ENCODE results near the gene TM9SF4. TPM values are rescaled to one million over a fixed set of nuclear protein-coding genes. Genes with fewer than 3 reads are reported as not detected.

The TM9SF4 gene
- total RNA-seq, 6 donors from 2014 or later: 26.7 to 48.0 (median 37.1) TPM

- H3K36me3 ChIP-seq: peaks cover 0 to 4% (median 0%) of the 10 kb centered on the region in 4 donors
- no peaks in the 10 kb centered on the region for H3K9me3 ChIP-seq
- H3K4me1 ChIP-seq: peaks cover 0 to 2% (median under 1%) of the 10 kb centered on the region in 4 donors
- H3K27me3 ChIP-seq: no peaks in the 10 kb centered on the region
- 83% methylated on average over 1 of the region's 4 CpGs; no CpG with 5 or more reads in 1 of the 2 donors for WGBS, 2 donors
- H3K27ac ChIP-seq: no peak overlapping the region
- no peak for DNase-seq
- no peak for ATAC-seq (ENCODE audit: low FRiP score in 2 of 2)
- TF ChIP-seq POLR2A (IDR thresholded peaks at IDR 0.05) (no peak), CTCF (IDR thresholded peaks at IDR 0.05) (no peak), EP300 (IDR thresholded peaks at IDR 0.05) (no peak), POLR2AphosphoS5 (IDR thresholded peaks at IDR 0.05) (no peak)
- no peak overlapping the region for H3K4me3 ChIP-seq
Observed at GRCh38 chr20:32123088-32123487, 13.6 kb downstream of the TM9SF4 start.

GRCh38 chr20:32124916-32125454 is 15.5 kb downstream of the TM9SF4 start:
- Histone ChIP-seq H3K4me3 (no peak overlapping the region), H3K27ac (no peak overlapping the region), H3K4me1 (peaks cover 0 to 4% (median 0%) of the 10 kb centered on the region in 4 donors), H3K27me3 (no peaks in the 10 kb centered on the region), H3K9me3 (no peaks in the 10 kb centered on the region), H3K36me3 (peaks cover 0 to 4% (median 0%) of the 10 kb centered on the region in 4 donors)
- WGBS, 2 donors: 88% methylated on average over 4 of the region's 4 CpGs
- DNase-seq (no peak), ATAC-seq (ENCODE audit: low FRiP score in 2 of 2) (no peak)
- no peak for TF ChIP-seq POLR2A (IDR thresholded peaks at IDR 0.05)
- no peak for TF ChIP-seq CTCF (IDR thresholded peaks at IDR 0.05)
- no peak for TF ChIP-seq POLR2AphosphoS5 (IDR thresholded peaks at IDR 0.05)

GRCh38 chr20:32125506-32125905 is 16.0 kb downstream of the TM9SF4 start:
- peaks cover 0 to 4% (median 0%) of the 10 kb centered on the region in 4 donors for H3K36me3 ChIP-seq
- no peak overlapping the region for H3K4me3 ChIP-seq
- no peak for TF ChIP-seq POLR2A (IDR thresholded peaks at IDR 0.05)
- TF ChIP-seq POLR2AphosphoS5 (IDR thresholded peaks at IDR 0.05): no peak
- TF ChIP-seq EP300 (IDR thresholded peaks at IDR 0.05): no peak
- no peak for TF ChIP-seq CTCF (IDR thresholded peaks at IDR 0.05)
- no peak for DNase-seq
- H3K9me3 ChIP-seq: no peaks in the 10 kb centered on the region
- no peak overlapping the region for H3K27ac ChIP-seq
- WGBS, 2 donors: 82 to 95% methylated on average over 5 of the region's 5 CpGs
- H3K4me1 ChIP-seq: peaks cover 0 to 4% (median 0%) of the 10 kb centered on the region in 4 donors
- H3K27me3 ChIP-seq: no peaks in the 10 kb centered on the region
- ATAC-seq (ENCODE audit: low FRiP score in 2 of 2): no peak

- ATAC-seq (ENCODE audit: low FRiP score in 2 of 2): no peak
- WGBS, 2 donors: 82 to 98% methylated on average over 8 of the region's 8 CpGs
- Histone ChIP-seq H3K9me3 (no peaks in the 10 kb centered on the region), H3K36me3 (peaks cover 0 to 4% (median 0%) of the 10 kb centered on the region in 4 donors), H3K27ac (no peak overlapping the region), H3K27me3 (no peaks in the 10 kb centered on the region), H3K4me1 (peaks cover 0 to 4% (median 0%) of the 10 kb centered on the region in 4 donors), H3K4me3 (no peak overlapping the region)
- TF ChIP-seq CTCF (IDR thresholded peaks at IDR 0.05) (no peak), POLR2AphosphoS5 (IDR thresholded peaks at IDR 0.05) (no peak), EP300 (IDR thresholded peaks at IDR 0.05) (no peak), POLR2A (IDR thresholded peaks at IDR 0.05) (no peak)
- DNase-seq: no peak
Observed at GRCh38 chr20:32126919-32127318, 17.4 kb downstream of the TM9SF4 start.

- Histone ChIP-seq H3K36me3 (peaks cover 0 to 6% (median 0%) of the 10 kb centered on the region in 4 donors), H3K4me3 (no peak overlapping the region), H3K4me1 (peaks cover 0 to 4% (median 0%) of the 10 kb centered on the region in 4 donors), H3K27ac (no peak overlapping the region), H3K27me3 (no peaks in the 10 kb centered on the region), H3K9me3 (no peaks in the 10 kb centered on the region)
- DNase-seq (no peak), ATAC-seq (ENCODE audit: low FRiP score in 2 of 2) (no peak)
- TF ChIP-seq EP300 (IDR thresholded peaks at IDR 0.05) (no peak), POLR2AphosphoS5 (IDR thresholded peaks at IDR 0.05) (no peak), CTCF (IDR thresholded peaks at IDR 0.05) (no peak), POLR2A (IDR thresholded peaks at IDR 0.05) (no peak)
- WGBS, 2 donors: 84 to 90% methylated on average over 5 of the region's 5 CpGs
Observed at GRCh38 chr20:32127347-32127746, 17.8 kb downstream of the TM9SF4 start.

Measured in upper lobe of left lung (tissue), 6 donors.